Measurements from ENCODE around the gene CLMN.
"Not testable (repeated sequence)": the region's sequence is repeated elsewhere in the genome, so short reads cannot be mapped to it uniquely, and the experiment has no call there.

The CLMN gene

GRCh38 chr14:95287176-95287754 lies 32.4 kb downstream of the CLMN start:
- DNase-seq (ENCODE audit: low spot score), result no peak

DNA sequence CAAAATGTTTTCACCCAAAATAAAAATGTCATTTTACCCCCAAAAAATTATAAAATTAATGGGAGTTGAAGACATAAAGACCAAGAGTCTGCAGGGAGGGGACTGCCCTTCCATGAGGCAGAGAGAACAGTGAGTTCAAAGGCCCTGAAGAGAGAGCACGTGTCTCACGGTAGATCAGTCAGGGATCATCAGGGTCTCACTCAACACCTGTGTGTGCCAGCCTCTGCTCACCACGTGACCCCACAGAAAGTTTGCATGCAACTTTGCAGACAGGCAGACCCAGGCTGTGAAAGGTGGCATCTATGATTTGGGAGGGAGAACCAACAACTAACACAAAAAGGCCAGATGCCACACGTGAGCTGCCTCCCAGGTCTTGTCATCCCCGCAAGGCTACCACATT lies 33.1 kb downstream of the CLMN start:
- no peak for DNase-seq (ENCODE audit: low spot score)

DNA sequence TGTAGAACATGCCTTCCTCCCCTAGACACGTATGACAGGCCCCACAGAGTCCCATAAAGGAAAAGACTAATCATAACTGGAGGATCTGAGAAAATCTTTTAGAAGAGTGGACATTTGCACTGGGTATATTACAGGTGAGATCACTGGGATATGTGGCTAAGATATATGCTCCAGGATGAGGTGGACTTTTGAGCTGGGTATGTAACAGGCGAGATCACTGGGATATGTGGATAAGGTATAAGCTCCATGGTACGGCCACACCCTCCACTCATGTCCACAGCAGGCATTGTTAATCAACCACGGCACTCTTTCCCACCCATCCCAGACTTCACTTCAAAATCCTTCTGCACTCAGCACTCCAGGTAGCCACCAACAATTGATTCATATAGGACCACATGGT lies 34.1 kb downstream of the CLMN start:
- no peak for DNase-seq (ENCODE audit: low spot score)

- DNase-seq (ENCODE audit: low spot score), result not testable (repeated sequence)
Observed at GRCh38 chr14:95283802-95284201, 35.9 kb downstream of the CLMN start.

GRCh38 chr14:95282986-95283380 lies 36.7 kb downstream of the CLMN start:
- DNase-seq (ENCODE audit: low spot score), result not testable (repeated sequence)

- no peak for DNase-seq (ENCODE audit: low spot score)
Observed at GRCh38 chr14:95282354-95282985, 37.2 kb downstream of the CLMN start.

GRCh38 chr14:95281560-95282176 lies 38.0 kb downstream of the CLMN start:
- no peak for DNase-seq (ENCODE audit: low spot score)

DNA sequence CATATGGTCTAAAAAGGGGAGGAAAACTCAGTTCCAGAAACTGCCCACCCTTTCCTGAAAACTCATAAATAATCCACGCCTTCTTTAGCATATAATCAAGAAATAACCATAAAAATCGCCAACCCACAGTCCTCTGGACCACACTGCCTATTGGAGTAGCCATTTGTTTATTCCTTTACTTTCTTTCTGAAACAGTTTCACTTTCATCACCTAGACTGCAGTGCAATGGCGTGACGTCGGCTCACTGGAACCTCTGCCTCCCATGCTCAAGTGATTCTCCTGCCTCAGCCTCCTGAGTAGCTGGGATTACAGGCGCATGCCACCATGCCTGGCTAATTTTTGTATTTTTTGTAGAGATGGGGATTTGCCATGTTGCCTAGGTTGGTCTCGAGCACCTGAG lies 44.2 kb downstream of the CLMN start:
- DNase-seq (ENCODE audit: low spot score), result no peak

GRCh38 chr14:95274874-95275273 lies 44.8 kb downstream of the CLMN start:
- DNase-seq (ENCODE audit: low spot score), result no peak

DNA sequence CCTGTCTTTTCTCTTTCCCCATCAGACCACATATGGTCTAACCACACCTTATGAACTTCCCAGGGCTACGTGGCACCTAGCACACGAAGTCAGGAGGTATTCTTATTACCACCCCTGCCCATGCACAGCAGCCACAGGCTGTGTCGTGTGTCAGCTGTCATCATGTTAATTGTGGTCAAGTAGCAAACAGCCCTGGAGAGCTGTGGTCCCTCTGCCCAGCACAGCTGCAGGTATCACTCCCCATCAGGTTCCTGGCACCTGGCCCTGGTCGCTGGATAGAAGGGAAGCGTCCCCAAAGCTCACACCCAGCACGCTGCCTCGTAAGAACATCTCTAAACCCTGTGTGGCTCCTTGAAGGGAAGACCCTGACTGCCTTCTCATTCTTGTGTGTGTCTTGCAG lies 45.4 kb downstream of the CLMN start:
- DNase-seq (ENCODE audit: low spot score), result no peak

GRCh38 chr14:95273001-95273978 lies 46.4 kb downstream of the CLMN start:
- no peak for DNase-seq (ENCODE audit: low spot score)

DNA sequence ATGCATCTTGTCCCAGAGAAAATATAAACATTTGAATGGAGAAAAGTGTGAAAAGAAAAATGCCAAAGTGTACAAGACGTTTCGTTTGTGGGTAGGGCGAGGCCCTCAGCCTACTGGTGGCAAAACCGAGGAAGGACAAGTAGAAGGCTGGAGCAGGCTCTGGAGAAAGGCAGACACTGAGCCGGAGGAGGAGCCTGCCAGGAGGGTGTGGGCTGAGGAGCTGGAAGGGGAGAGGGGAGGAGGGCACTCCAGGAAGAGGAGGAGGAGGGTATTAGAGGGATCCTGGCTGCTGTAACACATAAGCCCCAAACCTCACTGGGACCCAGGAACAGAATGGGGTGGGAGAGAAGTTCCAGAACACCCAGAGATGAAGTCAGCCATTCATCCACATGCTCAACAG lies 47.7 kb downstream of the CLMN start:
- DNase-seq (ENCODE audit: low spot score), result no peak

GRCh38 chr14:95270203-95270602 lies 49.5 kb downstream of the CLMN start:
- DNase-seq (ENCODE audit: low spot score), result no peak

- DNase-seq (ENCODE audit: low spot score), result no peak
Observed at GRCh38 chr14:95269493-95269892, 50.2 kb downstream of the CLMN start.

GRCh38 chr14:95268350-95268749 lies 51.4 kb downstream of the CLMN start:
- DNase-seq (ENCODE audit: low spot score), result no peak

GRCh38 chr14:95267306-95267705 lies 52.4 kb downstream of the CLMN start:
- no peak for DNase-seq (ENCODE audit: low spot score)

- peak; percentile 34 for DNase-seq (ENCODE audit: low spot score)
Observed at GRCh38 chr14:95265106-95266094, 54.3 kb downstream of the CLMN start.

- DNase-seq (ENCODE audit: low spot score), result no peak
Observed at GRCh38 chr14:95264271-95264973, 55.3 kb downstream of the CLMN start.

DNA sequence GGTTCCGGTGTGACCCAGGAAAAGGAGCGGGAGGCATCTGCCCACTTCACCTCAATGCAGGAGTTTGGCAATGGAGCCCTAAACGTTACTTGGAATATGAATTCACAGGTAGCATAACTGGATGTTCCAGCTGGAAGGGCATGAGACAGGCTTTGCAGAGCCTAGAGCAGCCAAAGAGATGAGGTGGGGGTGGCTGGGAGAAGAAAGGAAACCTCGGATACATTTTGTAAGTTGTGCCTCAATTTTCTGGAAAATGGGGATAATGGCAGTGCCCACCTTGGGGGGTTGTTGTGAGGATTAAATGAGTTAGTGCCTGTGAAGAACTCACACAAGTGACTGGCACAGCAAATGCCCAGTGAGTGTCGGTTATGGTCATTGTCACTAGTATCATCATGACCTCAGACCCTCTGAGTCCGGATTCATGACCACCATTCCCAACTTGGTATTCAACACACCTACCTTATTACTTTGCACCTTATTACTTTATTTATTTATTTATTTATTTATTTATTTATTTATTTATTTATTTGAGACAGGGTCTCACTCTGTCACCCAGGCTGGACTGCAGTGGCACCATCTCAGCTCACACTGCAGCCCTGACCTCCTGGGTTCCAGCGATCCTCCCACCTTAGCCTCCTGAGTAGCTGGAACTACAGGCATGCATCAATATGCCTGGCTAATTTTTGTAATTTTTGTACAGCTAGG lies 56.0 kb downstream of the CLMN start:
- DNase-seq (ENCODE audit: low spot score), result no peak

- DNase-seq (ENCODE audit: low spot score), result no peak
Observed at GRCh38 chr14:95262511-95262891, 57.2 kb downstream of the CLMN start.
